ENCODE measurements around the gene TMEM200A.

TMEM200A gene

GRCh38 chr6:130460934-130461333, 95.1 kb downstream of the TMEM200A start:
- no peaks in the 10 kb centered on the region for H3K79me2 ChIP-seq (ENCODE audit: insufficient read depth, low read length)
- no peaks in the 10 kb centered on the region for H3K9me3 ChIP-seq (ENCODE audit: insufficient read depth, low read length)
- no peaks in the 10 kb centered on the region for H3K27me3 ChIP-seq (ENCODE audit: low read length)
- no peak overlapping the region for H3K9ac ChIP-seq (ENCODE audit: low read length)
- H2AFZ ChIP-seq (ENCODE audit: low read depth, low read length, severe bottlenecking): no peak overlapping the region
- no peak overlapping the region for H3K4me2 ChIP-seq (ENCODE audit: low read depth, low read length, poor library complexity, severe bottlenecking)
- H3K4me3 ChIP-seq (ENCODE audit: insufficient read depth, low read length, poor library complexity, severe bottlenecking): no peak overlapping the region
- no peak for TF ChIP-seq EZH2phosphoT487 (conservative IDR thresholded peaks at IDR 0.05; ENCODE audit: low read length)
- TF ChIP-seq CTCF (IDR thresholded peaks at IDR 0.05; ENCODE audit: insufficient read depth, low read length, poor library complexity, severe bottlenecking): no peak
- H3F3A ChIP-seq (ENCODE audit: insufficient read depth): no peaks in the 10 kb centered on the region
- H4K20me1 ChIP-seq (ENCODE audit: low read depth, low read length): no peaks in the 10 kb centered on the region
- H3K9me2 ChIP-seq (replicated peaks; ENCODE audit: insufficient read depth, low read length): no peaks in the 10 kb centered on the region
- H3K36me3 ChIP-seq (ENCODE audit: low read length): no peaks in the 10 kb centered on the region
- H3K27ac ChIP-seq (ENCODE audit: low read depth, low read length): no peak overlapping the region

- H3K79me2 ChIP-seq (ENCODE audit: insufficient read depth, low read length): no peaks in the 10 kb centered on the region
- no peaks in the 10 kb centered on the region for H3K9me3 ChIP-seq (ENCODE audit: insufficient read depth, low read length)
- no peaks in the 10 kb centered on the region for H4K20me1 ChIP-seq (ENCODE audit: low read depth, low read length)
- no peak overlapping the region for H2AFZ ChIP-seq (ENCODE audit: low read depth, low read length, severe bottlenecking)
- H3K4me3 ChIP-seq (ENCODE audit: insufficient read depth, low read length, poor library complexity, severe bottlenecking): no peak overlapping the region
- H3F3A ChIP-seq (ENCODE audit: insufficient read depth): no peaks in the 10 kb centered on the region
- H3K9me2 ChIP-seq (replicated peaks; ENCODE audit: insufficient read depth, low read length): no peaks in the 10 kb centered on the region
- H3K9ac ChIP-seq (ENCODE audit: low read length): no peak overlapping the region
- H3K36me3 ChIP-seq (ENCODE audit: low read length): no peaks in the 10 kb centered on the region
- no peak overlapping the region for H3K4me2 ChIP-seq (ENCODE audit: low read depth, low read length, poor library complexity, severe bottlenecking)
- TF ChIP-seq CTCF (IDR thresholded peaks at IDR 0.05; ENCODE audit: insufficient read depth, low read length, poor library complexity, severe bottlenecking): no peak
- TF ChIP-seq EZH2phosphoT487 (conservative IDR thresholded peaks at IDR 0.05; ENCODE audit: low read length): no peak
- H3K27ac ChIP-seq (ENCODE audit: low read depth, low read length): no peak overlapping the region
- H3K27me3 ChIP-seq (ENCODE audit: low read length): no peaks in the 10 kb centered on the region
Observed at GRCh38 chr6:130466052-130466747, 100.4 kb downstream of the TMEM200A start.

- no peak overlapping the region for H3K27ac ChIP-seq (ENCODE audit: low read depth, low read length)
- H3K9ac ChIP-seq (ENCODE audit: low read length): no peak overlapping the region
- no peaks in the 10 kb centered on the region for H3K9me2 ChIP-seq (replicated peaks; ENCODE audit: insufficient read depth, low read length)
- H3K4me3 ChIP-seq (ENCODE audit: insufficient read depth, low read length, poor library complexity, severe bottlenecking): no peak overlapping the region
- no peaks in the 10 kb centered on the region for H3F3A ChIP-seq (ENCODE audit: insufficient read depth)
- H3K4me2 ChIP-seq (ENCODE audit: low read depth, low read length, poor library complexity, severe bottlenecking): no peak overlapping the region
- H3K9me3 ChIP-seq (ENCODE audit: insufficient read depth, low read length): no peaks in the 10 kb centered on the region
- H3K27me3 ChIP-seq (ENCODE audit: low read length): no peaks in the 10 kb centered on the region
- H4K20me1 ChIP-seq (ENCODE audit: low read depth, low read length): no peaks in the 10 kb centered on the region
- H3K36me3 ChIP-seq (ENCODE audit: low read length): no peaks in the 10 kb centered on the region
- H2AFZ ChIP-seq (ENCODE audit: low read depth, low read length, severe bottlenecking): no peak overlapping the region
- no peak for TF ChIP-seq CTCF (IDR thresholded peaks at IDR 0.05; ENCODE audit: insufficient read depth, low read length, poor library complexity, severe bottlenecking)
- no peak for TF ChIP-seq EZH2phosphoT487 (conservative IDR thresholded peaks at IDR 0.05; ENCODE audit: low read length)
- no peaks in the 10 kb centered on the region for H3K79me2 ChIP-seq (ENCODE audit: insufficient read depth, low read length)
Observed at GRCh38 chr6:130466748-130467061, 100.9 kb downstream of the TMEM200A start.
